Measurements from ENCODE around the gene RFFL. TPM values are rescaled to one million over a fixed set of nuclear protein-coding genes. Genes with fewer than 3 reads are reported as not detected.

Gene RFFL
- total RNA-seq, 2 donors from 2014 or later, result 33.8 to 56.6 TPM

GRCh38 chr17:34987232-34987631, 76.3 kb downstream of the RFFL start:
- Histone ChIP-seq H3K4me3 (ENCODE audit: low read length) (no peak overlapping the region), H3K36me3 (ENCODE audit: control insufficient read depth, insufficient read depth, low read length) (peaks cover 87% of the 10 kb centered on the region), H3K27ac (ENCODE audit: low read depth, low read length) (no peak overlapping the region), H3K4me1 (ENCODE audit: control insufficient read depth, insufficient read depth, low read length) (peaks cover 3% of the 10 kb centered on the region), H3K9me3 (ENCODE audit: control insufficient read depth, low read length) (no peaks in the 10 kb centered on the region), H3K27me3 (ENCODE audit: control insufficient read depth, insufficient read depth, low read length, poor library complexity, severe bottlenecking) (no peaks in the 10 kb centered on the region), H3K9ac (ENCODE audit: extremely low read depth, low read length, poor library complexity, severe bottlenecking) (no peak overlapping the region)
- H3K4me1 Mint-ChIP-seq, result peaks cover 20% of the 10 kb centered on the region
- TF ChIP-seq CTCF (conservative IDR thresholded peaks at IDR 0.05), result no peak
- no peaks in the 10 kb centered on the region for H3K27me3 Mint-ChIP-seq (ENCODE audit: insufficient read depth)
- H3K9me3 Mint-ChIP-seq, result no peaks in the 10 kb centered on the region
- H3K27ac Mint-ChIP-seq, result no peak overlapping the region
- DNase-seq, result no peak
- no peak overlapping the region for H3K4me3 Mint-ChIP-seq
- WGBS, 2 experiments (ENCODE audit: insufficient coverage in 1 of 2, insufficient read length in 1 of 2), result 86% methylated on average over 2 of the region's 2 CpGs; no CpG with 5 or more reads in 1 of the 2 experiments
- H3K36me3 Mint-ChIP-seq (ENCODE audit: low read depth), result peaks cover 84% of the 10 kb centered on the region

- H3K27ac Mint-ChIP-seq, result peak overlapping the region; percentile 94
- no peak for TF ChIP-seq CTCF (conservative IDR thresholded peaks at IDR 0.05)
- peak overlapping the region; percentile 79 for H3K4me3 Mint-ChIP-seq
Measured at GRCh38 chr17:34981538-34982241, 81.8 kb downstream of the RFFL start.

GRCh38 chr17:34980681-34981537, 82.6 kb downstream of the RFFL start:
- Histone ChIP-seq H3K4me3 (ENCODE audit: low read length) (peak overlapping the region; percentile 90), H3K27ac (ENCODE audit: low read depth, low read length) (peak overlapping the region; percentile 93), H3K36me3 (ENCODE audit: control insufficient read depth, insufficient read depth, low read length) (peaks cover 30% of the 10 kb centered on the region), H3K9me3 (ENCODE audit: control insufficient read depth, low read length) (no peaks in the 10 kb centered on the region), H3K4me1 (ENCODE audit: control insufficient read depth, insufficient read depth, low read length) (no peaks in the 10 kb centered on the region), H3K9ac (ENCODE audit: extremely low read depth, low read length, poor library complexity, severe bottlenecking) (peak overlapping the region; percentile 97), H3K27me3 (ENCODE audit: control insufficient read depth, insufficient read depth, low read length, poor library complexity, severe bottlenecking) (no peaks in the 10 kb centered on the region)
- peak; percentile 92 for DNase-seq
- H3K4me3 Mint-ChIP-seq, result peak overlapping the region; percentile 79
- H3K9me3 Mint-ChIP-seq, result no peaks in the 10 kb centered on the region
- H3K27me3 Mint-ChIP-seq (ENCODE audit: insufficient read depth), result no peaks in the 10 kb centered on the region
- WGBS, 2 experiments (ENCODE audit: insufficient coverage in 1 of 2, insufficient read length in 1 of 2), result 0 to 2% methylated on average over 7 to 68 of the region's 69 CpGs
- H3K36me3 Mint-ChIP-seq (ENCODE audit: low read depth), result peaks cover 29% of the 10 kb centered on the region
- H3K4me1 Mint-ChIP-seq, result peaks cover 25% of the 10 kb centered on the region
- H3K27ac Mint-ChIP-seq, result peak overlapping the region; percentile 94
- TF ChIP-seq CTCF (conservative IDR thresholded peaks at IDR 0.05), result peak; percentile 70

More at GRCh38 chr17:34981538-34982241, 81.8 kb downstream of the RFFL start:
- peak overlapping the region; percentile 97 for H3K9ac ChIP-seq (ENCODE audit: extremely low read depth, low read length, poor library complexity, severe bottlenecking)
- DNase-seq, result no peak
- no peaks in the 10 kb centered on the region for H3K4me1 ChIP-seq (ENCODE audit: control insufficient read depth, insufficient read depth, low read length)
- H3K9me3 Mint-ChIP-seq, result no peaks in the 10 kb centered on the region
- H3K36me3 ChIP-seq (ENCODE audit: control insufficient read depth, insufficient read depth, low read length), result peaks cover 36% of the 10 kb centered on the region
- H3K36me3 Mint-ChIP-seq (ENCODE audit: low read depth), result peaks cover 37% of the 10 kb centered on the region
- peaks cover 25% of the 10 kb centered on the region for H3K4me1 Mint-ChIP-seq
- no peaks in the 10 kb centered on the region for H3K27me3 Mint-ChIP-seq (ENCODE audit: insufficient read depth)
- H3K9me3 ChIP-seq (ENCODE audit: control insufficient read depth, low read length), result no peaks in the 10 kb centered on the region
- WGBS, 2 experiments (ENCODE audit: insufficient coverage in 1 of 2, insufficient read length in 1 of 2), result 73% methylated on average over 7 to 8 of the region's 8 CpGs
- H3K27me3 ChIP-seq (ENCODE audit: control insufficient read depth, insufficient read depth, low read length, poor library complexity, severe bottlenecking), result no peaks in the 10 kb centered on the region
- peak overlapping the region; percentile 90 for H3K4me3 ChIP-seq (ENCODE audit: low read length)
- H3K27ac ChIP-seq (ENCODE audit: low read depth, low read length), result peak overlapping the region; percentile 93
